ENCODE measurements around the gene SPEM3.

SPEM3 gene

DNA sequence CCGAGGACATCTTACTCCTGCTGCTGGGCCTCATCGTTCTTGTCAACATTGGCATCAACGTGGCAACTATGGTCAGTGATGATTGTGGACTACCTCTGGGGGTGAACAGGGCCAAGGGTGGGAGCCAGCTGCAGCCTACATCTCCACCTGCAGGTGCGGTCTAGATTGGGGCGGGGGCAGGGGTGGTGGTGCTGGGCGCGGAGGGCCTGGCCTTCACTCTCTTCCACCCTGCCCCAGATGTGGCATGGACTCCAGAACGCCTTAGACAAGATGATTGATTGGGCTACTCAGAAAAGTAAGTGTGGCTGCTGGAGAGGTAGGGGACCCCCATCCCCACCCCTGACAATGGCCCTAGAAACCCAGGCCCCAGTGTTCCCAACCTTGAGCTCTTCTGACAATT lies 2.9 kb upstream of the SPEM3 start:
- H3K27me3 ChIP-seq (ENCODE audit: insufficient read depth, insufficient read length), result no peaks in the 10 kb centered on the region
- H3K4me1 ChIP-seq (ENCODE audit: insufficient read depth, insufficient read length), result no peaks in the 10 kb centered on the region
- H3K9me3 ChIP-seq (ENCODE audit: insufficient read depth, low read length), result no peaks in the 10 kb centered on the region
- no peak for DNase-seq (ENCODE audit: low read depth, low spot score)
- H3K9ac ChIP-seq (ENCODE audit: insufficient read length, low read depth), result no peak overlapping the region
- no peaks in the 10 kb centered on the region for H3K36me3 ChIP-seq (ENCODE audit: insufficient read depth, insufficient read length, low read length)
- no peak for TF ChIP-seq ZNF274 (IDR thresholded peaks at IDR 0.05; ENCODE audit: low read depth, low read length)
- no peak for TF ChIP-seq YY1 (IDR thresholded peaks at IDR 0.05; ENCODE audit: insufficient read depth, insufficient read length)
- no peak for TF ChIP-seq SUZ12 (IDR thresholded peaks at IDR 0.05; ENCODE audit: extremely low read depth, insufficient read depth, insufficient read length)
- H3K4me3 ChIP-seq (ENCODE audit: insufficient read length, low read depth), result no peak overlapping the region

DNA sequence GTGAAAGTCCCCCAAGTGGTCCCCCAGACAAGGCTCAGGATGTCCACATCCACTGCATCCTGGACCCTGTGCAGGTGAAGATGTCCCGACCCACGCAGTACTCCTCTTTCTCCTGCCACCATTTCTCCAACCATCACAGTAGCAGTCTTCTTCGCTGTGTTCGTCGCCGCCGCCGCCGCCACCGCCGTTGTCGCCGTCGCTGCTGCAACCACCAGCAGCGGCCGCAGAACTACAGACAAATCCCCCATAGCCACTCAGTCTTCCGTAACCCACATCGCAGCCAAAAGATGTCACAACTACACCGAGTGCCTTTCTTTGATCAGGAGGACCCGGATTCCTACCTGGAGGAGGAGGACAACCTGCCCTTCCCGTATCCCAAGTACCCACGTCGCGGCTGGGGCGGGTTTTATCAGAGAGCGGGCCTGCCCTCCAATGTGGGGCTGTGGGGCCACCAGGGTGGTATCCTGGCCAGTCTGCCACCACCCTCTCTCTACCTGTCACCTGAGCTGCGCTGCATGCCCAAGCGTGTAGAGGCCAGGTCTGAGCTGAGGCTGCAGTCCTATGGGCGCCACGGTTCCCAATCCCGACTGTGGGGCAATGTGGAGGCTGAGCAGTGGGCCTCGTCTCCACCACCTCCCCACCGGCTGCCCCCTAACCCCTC lies 2.3 kb upstream of the SPEM3 start:
- H3K9me3 ChIP-seq (ENCODE audit: insufficient read depth, low read length), result no peaks in the 10 kb centered on the region
- no peak overlapping the region for H3K9ac ChIP-seq (ENCODE audit: insufficient read length, low read depth)
- TF ChIP-seq SUZ12 (IDR thresholded peaks at IDR 0.05; ENCODE audit: extremely low read depth, insufficient read depth, insufficient read length) (no peak), YY1 (IDR thresholded peaks at IDR 0.05; ENCODE audit: insufficient read depth, insufficient read length) (no peak), ZNF274 (IDR thresholded peaks at IDR 0.05; ENCODE audit: low read depth, low read length) (no peak)
- no peaks in the 10 kb centered on the region for H3K36me3 ChIP-seq (ENCODE audit: insufficient read depth, insufficient read length, low read length)
- no peak for DNase-seq (ENCODE audit: low read depth, low spot score)
- no peaks in the 10 kb centered on the region for H3K4me1 ChIP-seq (ENCODE audit: insufficient read depth, insufficient read length)
- H3K27me3 ChIP-seq (ENCODE audit: insufficient read depth, insufficient read length), result no peaks in the 10 kb centered on the region
- H3K4me3 ChIP-seq (ENCODE audit: insufficient read length, low read depth), result no peak overlapping the region

DNA sequence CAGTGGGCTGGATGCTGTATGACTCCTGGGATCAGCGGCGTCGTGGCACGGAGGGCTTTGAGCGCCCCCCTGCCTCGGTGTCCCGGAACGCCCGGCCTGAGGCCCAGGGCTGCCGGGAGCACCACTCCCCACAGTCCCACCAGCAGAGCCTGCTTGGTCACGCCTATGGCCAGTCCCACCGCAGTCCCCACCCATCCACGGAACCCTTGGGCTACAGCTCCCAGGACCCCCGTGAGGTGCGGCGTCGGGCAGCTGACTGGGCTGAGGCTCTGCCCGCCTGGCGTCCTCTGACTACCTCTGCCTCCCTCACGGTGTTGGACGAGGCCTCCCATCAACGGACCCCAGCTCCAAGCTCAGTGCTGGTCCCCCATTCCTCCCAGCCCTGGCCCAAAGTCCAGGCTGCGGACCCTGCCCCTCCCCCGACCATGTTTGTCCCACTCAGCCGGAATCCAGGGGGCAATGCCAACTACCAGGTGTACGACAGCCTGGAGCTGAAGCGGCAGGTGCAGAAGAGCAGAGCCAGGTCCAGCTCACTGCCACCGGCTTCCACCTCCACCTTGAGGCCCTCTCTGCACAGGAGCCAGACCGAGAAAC lies 1.7 kb upstream of the SPEM3 start:
- Histone ChIP-seq H3K9me3 (ENCODE audit: insufficient read depth, low read length) (no peaks in the 10 kb centered on the region), H3K36me3 (ENCODE audit: insufficient read depth, insufficient read length, low read length) (no peaks in the 10 kb centered on the region), H3K27me3 (ENCODE audit: insufficient read depth, insufficient read length) (no peaks in the 10 kb centered on the region), H3K4me3 (ENCODE audit: insufficient read length, low read depth) (no peak overlapping the region), H3K4me1 (ENCODE audit: insufficient read depth, insufficient read length) (no peaks in the 10 kb centered on the region), H3K9ac (ENCODE audit: insufficient read length, low read depth) (no peak overlapping the region)
- TF ChIP-seq ZNF274 (IDR thresholded peaks at IDR 0.05; ENCODE audit: low read depth, low read length) (no peak), YY1 (IDR thresholded peaks at IDR 0.05; ENCODE audit: insufficient read depth, insufficient read length) (no peak)
- no peak for DNase-seq (ENCODE audit: low read depth, low spot score)

DNA sequence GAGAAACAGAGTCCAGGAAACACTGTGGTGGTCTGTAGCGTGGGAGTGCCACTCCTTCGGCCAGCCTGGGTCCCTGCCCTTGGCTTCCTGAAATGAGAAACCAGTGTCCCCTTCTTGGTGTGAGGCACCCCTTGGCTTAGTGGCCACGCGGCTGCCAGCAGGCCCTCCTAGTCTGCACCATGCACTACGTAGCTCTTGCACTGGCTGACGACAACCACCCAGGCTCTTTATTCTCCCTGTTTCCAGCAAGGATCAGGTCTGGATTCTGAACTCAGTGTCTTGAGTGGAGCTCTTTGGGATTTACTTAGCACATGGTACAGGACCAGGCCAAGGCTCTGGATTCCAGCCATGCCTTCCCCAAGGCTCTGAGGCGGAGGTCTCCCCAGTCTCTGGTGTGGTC lies 1.1 kb upstream of the SPEM3 start:
- H3K27me3 ChIP-seq (ENCODE audit: insufficient read depth, insufficient read length), result no peaks in the 10 kb centered on the region
- no peak for TF ChIP-seq ZNF274 (IDR thresholded peaks at IDR 0.05; ENCODE audit: low read depth, low read length)
- no peak for TF ChIP-seq SUZ12 (IDR thresholded peaks at IDR 0.05; ENCODE audit: extremely low read depth, insufficient read depth, insufficient read length)
- TF ChIP-seq YY1 (IDR thresholded peaks at IDR 0.05; ENCODE audit: insufficient read depth, insufficient read length), result no peak
- H3K36me3 ChIP-seq (ENCODE audit: insufficient read depth, insufficient read length, low read length), result no peaks in the 10 kb centered on the region
- H3K4me3 ChIP-seq (ENCODE audit: insufficient read length, low read depth), result no peak overlapping the region
- H3K4me1 ChIP-seq (ENCODE audit: insufficient read depth, insufficient read length), result no peaks in the 10 kb centered on the region
- H3K9ac ChIP-seq (ENCODE audit: insufficient read length, low read depth), result no peak overlapping the region
- DNase-seq (ENCODE audit: low read depth, low spot score), result no peak
- H3K9me3 ChIP-seq (ENCODE audit: insufficient read depth, low read length), result no peaks in the 10 kb centered on the region

GRCh38 chr17:7429722-7430121 lies 1.1 kb downstream of the SPEM3 start:
- no peaks in the 10 kb centered on the region for H3K4me1 ChIP-seq (ENCODE audit: insufficient read depth, insufficient read length)

DNA sequence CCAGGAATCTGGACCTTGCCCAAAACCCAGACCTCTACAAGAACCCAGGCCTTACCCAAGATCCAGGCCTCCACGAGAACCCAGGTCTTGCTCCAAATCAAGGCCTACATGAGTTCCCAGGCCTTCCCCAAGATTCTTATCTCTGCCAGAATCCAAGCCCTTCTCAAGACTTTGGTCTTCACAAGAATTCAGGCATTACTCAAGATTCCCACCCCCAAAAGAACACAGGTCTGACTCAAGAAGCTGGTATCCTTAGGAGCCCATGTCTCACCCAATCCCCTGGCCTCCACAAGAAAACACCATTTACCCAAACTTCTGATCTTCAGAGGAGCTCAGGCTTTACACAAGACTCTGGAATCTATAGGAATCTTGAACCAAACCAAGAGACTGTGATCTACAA lies 2.6 kb downstream of the SPEM3 start:
- no peak for TF ChIP-seq YY1 (IDR thresholded peaks at IDR 0.05; ENCODE audit: insufficient read depth, insufficient read length)
- no peak for TF ChIP-seq ZNF274 (IDR thresholded peaks at IDR 0.05; ENCODE audit: low read depth, low read length)
- no peak for TF ChIP-seq SUZ12 (IDR thresholded peaks at IDR 0.05; ENCODE audit: extremely low read depth, insufficient read depth, insufficient read length)
- no peaks in the 10 kb centered on the region for H3K36me3 ChIP-seq (ENCODE audit: insufficient read depth, insufficient read length, low read length)
- peaks cover 1% of the 10 kb centered on the region for H3K27me3 ChIP-seq (ENCODE audit: insufficient read depth, insufficient read length)
- H3K9me3 ChIP-seq (ENCODE audit: insufficient read depth, low read length), result no peaks in the 10 kb centered on the region
- H3K9ac ChIP-seq (ENCODE audit: insufficient read length, low read depth), result no peak overlapping the region
- H3K4me1 ChIP-seq (ENCODE audit: insufficient read depth, insufficient read length), result no peaks in the 10 kb centered on the region
- H3K4me3 ChIP-seq (ENCODE audit: insufficient read length, low read depth), result no peak overlapping the region
- no peak for DNase-seq (ENCODE audit: low read depth, low spot score)

More at GRCh38 chr17:7429722-7430121, 1.1 kb downstream of the SPEM3 start:
- no peak for TF ChIP-seq YY1 (IDR thresholded peaks at IDR 0.05; ENCODE audit: insufficient read depth, insufficient read length)
- TF ChIP-seq SUZ12 (IDR thresholded peaks at IDR 0.05; ENCODE audit: extremely low read depth, insufficient read depth, insufficient read length), result no peak
- no peak for TF ChIP-seq ZNF274 (IDR thresholded peaks at IDR 0.05; ENCODE audit: low read depth, low read length)
- H3K9me3 ChIP-seq (ENCODE audit: insufficient read depth, low read length), result no peaks in the 10 kb centered on the region
- no peak overlapping the region for H3K4me3 ChIP-seq (ENCODE audit: insufficient read length, low read depth)
- no peaks in the 10 kb centered on the region for H3K27me3 ChIP-seq (ENCODE audit: insufficient read depth, insufficient read length)
- H3K9ac ChIP-seq (ENCODE audit: insufficient read length, low read depth), result no peak overlapping the region
- H3K36me3 ChIP-seq (ENCODE audit: insufficient read depth, insufficient read length, low read length), result no peaks in the 10 kb centered on the region
- no peak for DNase-seq (ENCODE audit: low read depth, low spot score)

DNA sequence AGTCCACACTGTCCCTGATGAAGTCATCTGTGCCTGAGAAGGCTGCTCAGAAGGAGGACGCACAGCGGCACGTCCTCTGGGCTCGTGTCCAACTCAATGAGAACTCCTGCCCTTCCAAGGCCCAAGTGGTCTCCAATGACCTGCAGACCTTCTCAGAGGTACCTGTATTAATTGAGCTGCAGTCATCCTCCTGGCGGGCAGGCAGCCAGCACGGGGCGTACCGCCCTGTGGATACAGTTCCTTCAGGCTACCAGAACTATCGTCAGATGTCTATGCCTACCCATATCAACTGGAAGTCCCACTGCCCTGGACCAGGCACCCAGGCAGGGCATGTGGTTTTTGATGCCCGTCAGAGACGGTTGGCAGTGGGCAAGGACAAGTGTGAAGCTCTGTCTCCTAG lies 3.6 kb downstream of the SPEM3 start:
- no peaks in the 10 kb centered on the region for H3K9me3 ChIP-seq (ENCODE audit: insufficient read depth, low read length)
- H3K9ac ChIP-seq (ENCODE audit: insufficient read length, low read depth), result no peak overlapping the region
- H3K4me1 ChIP-seq (ENCODE audit: insufficient read depth, insufficient read length), result no peaks in the 10 kb centered on the region
- no peak overlapping the region for H3K4me3 ChIP-seq (ENCODE audit: insufficient read length, low read depth)
- no peak for DNase-seq (ENCODE audit: low read depth, low spot score)
- H3K36me3 ChIP-seq (ENCODE audit: insufficient read depth, insufficient read length, low read length), result no peaks in the 10 kb centered on the region
- peaks cover 6% of the 10 kb centered on the region for H3K27me3 ChIP-seq (ENCODE audit: insufficient read depth, insufficient read length)
- no peak for TF ChIP-seq YY1 (IDR thresholded peaks at IDR 0.05; ENCODE audit: insufficient read depth, insufficient read length)
- no peak for TF ChIP-seq SUZ12 (IDR thresholded peaks at IDR 0.05; ENCODE audit: extremely low read depth, insufficient read depth, insufficient read length)
- TF ChIP-seq ZNF274 (IDR thresholded peaks at IDR 0.05; ENCODE audit: low read depth, low read length), result no peak

Data from NT2/D1 (cell line).